ENCODE results near the gene MYBPC2.

Gene MYBPC2

DNA sequence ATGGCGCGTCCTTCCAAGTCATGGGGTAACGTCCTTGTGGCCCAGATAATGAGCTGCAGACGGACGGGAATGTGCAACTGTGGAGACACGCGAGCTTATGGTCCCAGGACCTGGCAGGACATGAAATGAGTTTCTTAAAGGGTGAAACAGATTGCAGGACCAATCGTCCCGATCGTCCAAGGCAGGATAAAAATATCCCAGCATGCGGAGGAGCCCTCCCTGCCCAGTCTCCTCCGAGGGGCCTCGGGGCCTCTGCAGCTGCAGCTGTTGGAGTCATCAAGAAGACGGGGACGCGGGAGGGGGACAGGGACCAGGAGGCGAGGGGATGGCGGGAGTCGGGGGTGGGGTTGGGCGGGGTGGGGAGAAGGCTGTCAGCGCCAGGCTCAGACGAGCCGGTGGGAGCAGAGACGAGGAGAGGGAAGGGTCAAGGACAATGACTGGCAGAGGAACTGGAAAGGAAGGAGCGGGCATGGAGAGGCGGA, 58.3 kb downstream of the MYBPC2 start:
- Mint-ChIP-seq H3K4me3 (peak overlapping the region in 1 of 2 donors; percentile 26), H3K9me3 (no peaks in the 10 kb centered on the region), H3K36me3 (ENCODE audit: insufficient read depth) (peaks cover 15% of the 10 kb centered on the region), H3K4me1 (ENCODE audit: low read depth in 2 of 2) (peaks cover 17 to 36% of the 10 kb centered on the region in 2 donors), H3K27me3 (no peaks in the 10 kb centered on the region), H3K27ac (peak overlapping the region in 1 of 2 donors; percentile 80)
- no peak for DNase-seq
- ATAC-seq (replicated peaks) = no peak

DNA sequence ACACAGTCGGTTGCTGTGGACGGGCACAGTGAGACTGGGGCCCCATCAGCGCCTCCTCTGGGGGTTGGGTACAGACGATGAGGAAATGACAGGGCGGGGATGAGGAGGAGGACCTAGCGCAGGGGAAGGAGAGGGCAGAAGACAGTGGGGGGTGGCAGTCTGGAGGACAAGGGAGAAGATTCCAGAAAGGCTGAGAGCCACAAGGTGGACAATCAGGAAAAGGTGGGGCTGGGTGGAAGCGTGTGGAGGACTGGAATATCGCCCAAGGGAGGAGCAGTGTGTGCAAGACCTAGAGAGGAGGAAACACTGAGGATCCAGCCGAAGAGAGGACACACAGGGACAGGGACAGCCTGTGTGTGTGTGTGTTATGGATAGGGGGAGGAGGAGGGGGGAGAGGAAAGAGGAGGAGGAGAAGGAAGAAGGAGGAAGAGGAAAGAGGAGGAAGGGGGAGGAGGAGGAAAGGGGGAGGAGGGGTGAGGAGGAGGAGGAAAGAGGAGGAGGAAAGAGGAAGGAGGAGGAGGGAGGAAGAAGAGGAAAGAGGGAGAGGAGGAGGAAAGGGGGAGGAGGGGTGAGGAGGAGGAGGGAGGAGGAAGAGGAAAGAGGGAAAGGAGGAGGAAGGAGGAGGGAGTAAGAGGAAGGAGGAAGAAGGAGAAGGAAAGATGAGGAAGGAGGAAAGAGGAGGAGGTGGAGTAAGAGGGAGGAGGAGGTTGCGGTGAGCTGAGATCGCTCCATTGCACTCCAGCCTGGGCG, 59.8 kb downstream of the MYBPC2 start:
- peaks cover 17 to 36% of the 10 kb centered on the region in 2 donors for H3K4me1 Mint-ChIP-seq (ENCODE audit: low read depth in 2 of 2)
- H3K4me3 Mint-ChIP-seq = peak overlapping the region in 1 of 2 donors; percentile 25
- ATAC-seq (replicated peaks) (peak; percentile 69), DNase-seq (no peak)
- peak overlapping the region; percentile 1 to 80 for H3K27ac Mint-ChIP-seq
- H3K36me3 Mint-ChIP-seq (ENCODE audit: insufficient read depth) = peaks cover 11% of the 10 kb centered on the region
- H3K27me3 Mint-ChIP-seq = no peaks in the 10 kb centered on the region
- H3K9me3 Mint-ChIP-seq = no peaks in the 10 kb centered on the region

DNA sequence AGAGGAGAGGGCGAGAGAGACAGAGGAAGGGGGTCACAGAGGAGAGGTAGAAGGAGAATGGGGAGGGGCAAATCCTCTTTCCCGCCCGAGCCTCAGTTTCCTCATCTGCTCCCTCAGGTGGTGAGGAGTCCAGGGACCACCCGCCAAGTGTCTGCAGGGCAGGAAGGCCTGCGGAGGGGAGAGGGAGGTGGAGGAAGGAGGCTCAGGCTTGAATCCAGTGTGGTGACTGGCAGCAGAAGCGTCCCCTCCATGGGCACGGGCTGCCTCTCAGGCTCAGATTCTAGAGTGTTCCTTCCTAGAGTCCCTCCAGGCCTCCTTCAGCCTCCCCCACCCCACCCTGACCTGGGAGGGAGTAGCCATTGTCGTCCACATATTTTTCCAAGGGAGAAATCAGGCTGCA, 60.5 kb downstream of the MYBPC2 start:
- Mint-ChIP-seq H3K9me3 (no peaks in the 10 kb centered on the region), H3K27me3 (no peaks in the 10 kb centered on the region), H3K4me1 (ENCODE audit: low read depth in 2 of 2) (peaks cover 15 to 35% of the 10 kb centered on the region in 2 donors), H3K36me3 (ENCODE audit: insufficient read depth) (peaks cover 6% of the 10 kb centered on the region), H3K4me3 (no peak overlapping the region), H3K27ac (no peak overlapping the region)
- DNase-seq (no peak), ATAC-seq (replicated peaks) (no peak)

DNA sequence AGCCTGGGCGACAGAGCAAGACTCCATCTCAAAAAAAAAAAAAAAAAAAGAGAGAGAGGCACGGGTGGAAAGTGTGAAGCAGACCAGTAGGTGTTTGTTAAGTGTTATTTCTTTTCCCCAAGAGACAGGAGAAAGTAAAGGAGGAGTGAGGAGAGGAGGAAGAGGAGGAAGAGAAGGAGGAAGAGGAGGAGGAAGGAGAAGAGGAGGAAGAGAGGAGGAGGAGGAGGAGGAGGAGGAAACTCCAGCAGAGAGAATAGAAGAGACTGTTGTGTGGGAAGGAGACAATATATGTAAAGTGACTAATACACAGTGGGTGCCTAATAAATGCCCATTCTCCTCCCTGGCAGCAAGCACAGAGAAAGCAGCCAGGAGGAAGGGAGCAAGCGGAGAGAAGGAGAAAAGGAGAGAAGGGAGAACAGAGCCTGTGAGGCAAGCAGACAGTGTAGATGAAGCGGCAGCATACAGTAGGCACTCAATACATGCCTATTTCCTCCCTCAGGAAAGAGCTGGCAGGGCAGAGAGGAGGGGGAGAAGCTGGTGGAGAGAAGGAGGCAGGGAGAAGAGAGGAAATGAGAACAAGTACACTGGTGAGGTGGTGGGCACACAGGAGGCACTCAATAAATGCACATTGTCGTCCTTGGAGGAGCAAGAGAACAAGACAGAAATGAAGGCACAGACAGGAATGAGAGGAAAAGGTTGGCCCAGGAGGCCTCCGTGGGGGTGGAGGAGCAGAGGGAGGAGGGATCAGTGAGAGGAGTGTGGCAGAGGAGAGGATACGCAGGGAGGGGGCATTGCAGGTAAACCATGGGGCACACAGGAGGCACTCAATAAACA, 61.7 kb downstream of the MYBPC2 start:
- no peak overlapping the region for H3K4me3 Mint-ChIP-seq
- peaks cover 15 to 24% of the 10 kb centered on the region in 2 donors for H3K4me1 Mint-ChIP-seq (ENCODE audit: low read depth in 2 of 2)
- no peaks in the 10 kb centered on the region for H3K9me3 Mint-ChIP-seq
- ATAC-seq (replicated peaks) (no peak), DNase-seq (no peak)
- no peaks in the 10 kb centered on the region for H3K36me3 Mint-ChIP-seq (ENCODE audit: insufficient read depth)
- no peaks in the 10 kb centered on the region for H3K27me3 Mint-ChIP-seq
- peak overlapping the region; percentile 10 to 21 for H3K27ac Mint-ChIP-seq

DNA sequence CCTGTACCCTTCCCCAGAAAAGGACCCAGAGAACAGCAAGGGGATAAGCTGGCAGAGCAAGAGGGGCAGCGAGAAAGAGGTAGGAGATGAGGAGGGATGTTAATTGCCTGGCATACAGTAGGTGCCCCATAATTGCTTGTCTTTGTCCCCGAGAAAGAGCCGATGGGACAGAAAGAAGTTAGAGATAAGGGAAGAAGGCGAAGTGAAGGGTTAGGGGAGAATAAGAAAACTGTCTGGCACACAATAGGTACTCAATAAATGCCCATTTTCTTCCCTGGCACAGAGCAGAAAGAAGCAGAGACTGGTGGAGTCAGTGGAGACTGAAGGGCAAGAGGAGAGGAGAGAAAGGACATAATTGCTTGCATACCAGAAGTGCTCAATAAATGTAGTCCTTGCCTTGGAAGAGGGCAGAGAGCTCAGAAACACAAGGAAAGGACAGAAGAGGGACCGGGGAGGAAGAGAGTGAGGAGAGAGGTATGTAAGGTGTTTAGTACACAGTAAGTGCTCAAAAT, 62.4 kb downstream of the MYBPC2 start:
- Mint-ChIP-seq H3K27ac (peak overlapping the region; percentile 10 to 46), H3K36me3 (ENCODE audit: insufficient read depth) (no peaks in the 10 kb centered on the region), H3K4me1 (ENCODE audit: low read depth in 2 of 2) (peaks cover 15 to 20% of the 10 kb centered on the region in 2 donors), H3K27me3 (no peaks in the 10 kb centered on the region), H3K9me3 (no peaks in the 10 kb centered on the region), H3K4me3 (no peak overlapping the region)
- DNase-seq = no peak
- no peak for ATAC-seq (replicated peaks)

DNA sequence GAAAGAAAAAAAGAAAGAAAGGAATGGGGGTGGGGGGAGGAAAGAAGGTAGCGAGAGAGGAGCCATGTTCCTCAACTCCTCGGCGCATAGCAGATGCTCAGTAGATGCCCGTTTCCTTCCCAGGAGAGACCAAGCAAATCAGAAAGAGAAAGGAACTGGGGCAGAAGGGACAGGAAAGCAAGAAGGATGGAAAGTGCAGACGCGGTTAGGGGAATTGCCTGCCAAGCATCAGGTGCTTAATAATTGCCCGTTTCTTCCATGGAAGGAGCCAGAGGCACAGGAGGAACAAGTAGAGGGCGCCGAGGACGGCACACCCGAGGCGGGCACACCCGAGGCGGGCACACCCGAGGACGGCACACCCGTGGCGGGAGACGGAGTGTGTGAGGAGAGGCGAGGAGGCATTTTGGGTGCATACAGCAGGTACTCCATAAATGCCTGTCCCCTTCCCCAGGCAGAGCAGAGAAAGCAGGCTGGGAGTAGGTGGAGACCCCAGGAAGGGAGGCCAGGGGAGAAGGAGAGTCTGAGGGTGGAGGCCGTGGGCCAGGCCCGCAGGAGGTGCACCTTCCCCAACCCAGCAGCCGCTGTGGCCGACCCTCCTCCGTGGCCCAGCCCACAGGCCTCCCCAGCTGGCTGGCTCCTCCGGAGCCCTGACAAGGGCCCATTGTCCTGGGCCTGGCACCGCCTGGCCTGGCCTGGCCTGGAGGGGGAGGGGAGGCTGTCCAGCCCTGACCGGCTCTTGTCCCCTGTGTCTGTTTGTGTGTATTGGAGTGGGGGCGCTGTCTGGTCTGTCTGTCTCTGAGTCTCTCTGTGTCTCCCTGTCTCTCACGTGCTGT, 63.7 kb downstream of the MYBPC2 start:
- H3K27me3 Mint-ChIP-seq = no peaks in the 10 kb centered on the region
- DNase-seq = no peak
- peak overlapping the region in 1 of 2 donors; percentile 47 for H3K27ac Mint-ChIP-seq
- no peaks in the 10 kb centered on the region for H3K9me3 Mint-ChIP-seq
- H3K4me1 Mint-ChIP-seq (ENCODE audit: low read depth in 2 of 2) = peaks cover 9 to 10% of the 10 kb centered on the region in 2 donors
- H3K4me3 Mint-ChIP-seq = no peak overlapping the region
- no peak for ATAC-seq (replicated peaks)
- no peaks in the 10 kb centered on the region for H3K36me3 Mint-ChIP-seq (ENCODE audit: insufficient read depth)

DNA sequence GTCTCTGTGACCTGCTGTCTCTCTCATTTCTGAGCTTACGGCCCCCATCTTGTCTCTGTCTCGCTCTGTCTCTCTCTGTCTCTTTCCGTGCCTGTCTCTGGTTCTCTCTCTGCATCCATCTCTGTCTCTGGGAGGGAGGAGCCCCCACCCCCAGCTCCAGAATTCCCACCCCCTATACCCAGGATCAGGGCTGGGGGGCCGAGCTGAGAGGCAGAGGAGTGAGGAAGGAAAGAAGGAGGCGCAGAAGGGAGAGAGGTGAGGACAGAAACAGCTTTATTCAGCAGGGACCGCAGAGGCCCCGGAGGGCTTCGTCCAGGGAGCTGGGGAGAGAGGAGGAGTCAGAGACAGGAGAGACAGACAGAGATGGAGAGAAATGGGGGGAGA, 64.3 kb downstream of the MYBPC2 start:
- no peaks in the 10 kb centered on the region for H3K27me3 Mint-ChIP-seq
- no peak overlapping the region for H3K4me3 Mint-ChIP-seq
- ATAC-seq (replicated peaks) (no peak), DNase-seq (no peak)
- no peak overlapping the region for H3K27ac Mint-ChIP-seq
- no peaks in the 10 kb centered on the region for H3K36me3 Mint-ChIP-seq (ENCODE audit: insufficient read depth)
- peaks cover 3 to 4% of the 10 kb centered on the region in 2 donors for H3K4me1 Mint-ChIP-seq (ENCODE audit: low read depth in 2 of 2)
- H3K9me3 Mint-ChIP-seq = no peaks in the 10 kb centered on the region

DNA sequence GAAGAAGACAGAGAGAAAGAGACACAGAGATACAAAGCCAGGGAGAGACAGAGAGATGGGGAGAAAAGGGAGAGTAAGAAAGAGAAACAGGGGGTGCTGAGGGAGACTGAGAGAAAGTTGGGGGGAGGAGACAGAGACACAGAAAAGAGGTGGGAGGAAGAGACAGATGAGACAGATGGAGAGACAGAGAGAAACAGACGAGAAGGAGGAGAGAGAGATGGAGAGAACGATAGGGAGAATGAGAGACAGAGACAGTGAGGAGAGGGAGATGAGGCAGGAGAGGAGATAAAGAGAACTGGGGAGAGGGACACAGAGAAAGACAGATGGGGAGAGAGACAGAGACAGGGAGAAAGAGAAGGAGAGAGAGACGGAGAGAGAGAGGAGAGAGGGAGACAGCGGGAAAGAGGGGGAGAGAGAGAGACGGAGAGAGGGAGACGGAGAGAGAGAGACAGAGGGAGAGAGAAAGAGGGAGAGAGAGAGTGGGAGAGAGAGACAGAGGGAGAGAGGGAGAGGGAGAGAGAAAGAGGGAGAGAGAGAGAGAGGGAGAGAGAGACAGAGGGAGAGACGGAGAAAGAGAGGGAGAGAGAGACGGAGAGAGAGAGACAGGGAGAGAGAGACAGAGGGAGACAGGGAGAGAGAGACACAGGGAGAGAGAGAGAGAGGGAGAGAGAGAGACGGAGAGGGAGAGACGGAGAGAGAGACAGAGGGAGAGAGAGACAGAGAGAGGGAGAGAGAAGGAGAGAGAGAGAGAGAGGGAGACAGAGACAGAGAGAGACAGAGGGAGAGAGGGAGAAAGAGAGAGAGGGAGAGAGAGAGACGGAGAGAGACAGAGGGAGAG, 65.7 kb downstream of the MYBPC2 start:
- ATAC-seq (replicated peaks) (no peak), DNase-seq (no peak)
- no peaks in the 10 kb centered on the region for H3K4me1 Mint-ChIP-seq (ENCODE audit: low read depth in 2 of 2)
- no peak overlapping the region for H3K27ac Mint-ChIP-seq
- H3K36me3 Mint-ChIP-seq (ENCODE audit: insufficient read depth) = no peaks in the 10 kb centered on the region
- H3K4me3 Mint-ChIP-seq = no peak overlapping the region
- no peaks in the 10 kb centered on the region for H3K27me3 Mint-ChIP-seq
- H3K9me3 Mint-ChIP-seq = no peaks in the 10 kb centered on the region

DNA sequence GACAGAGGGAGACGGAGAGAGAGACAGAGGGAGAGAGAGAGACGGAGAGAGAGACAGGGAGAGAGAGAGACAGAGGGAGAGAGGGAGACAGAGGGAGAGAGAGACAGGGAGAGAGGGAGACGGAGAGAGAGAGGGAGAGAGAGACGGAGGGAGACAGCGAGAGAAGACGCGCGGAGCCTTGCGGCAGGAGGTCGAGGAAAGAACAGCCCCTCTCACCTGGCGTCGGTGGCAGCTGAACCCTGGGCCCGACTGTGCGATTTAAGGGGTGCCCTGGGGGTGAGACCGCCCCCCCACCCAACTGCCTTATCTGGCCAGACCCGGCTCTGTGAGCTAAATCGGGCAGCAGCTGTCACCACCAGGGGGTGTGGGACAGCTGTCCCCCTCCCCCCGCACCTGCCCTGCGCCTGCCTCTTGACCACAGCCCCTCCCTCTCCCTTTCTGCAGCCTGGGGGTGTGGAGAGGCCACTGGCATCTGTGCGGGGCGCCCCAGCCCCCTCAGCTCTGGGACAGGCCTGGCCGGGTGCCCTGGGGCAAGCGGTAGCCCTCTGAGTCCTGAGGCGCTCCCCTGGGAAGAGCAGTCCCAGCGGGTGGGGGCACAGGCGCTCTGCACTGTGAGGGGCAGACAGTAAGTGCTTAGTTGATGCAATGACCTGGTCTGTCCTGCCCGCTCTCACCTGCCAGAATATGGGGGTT, 67.5 kb downstream of the MYBPC2 start:
- no peak overlapping the region for H3K27ac Mint-ChIP-seq
- H3K36me3 Mint-ChIP-seq (ENCODE audit: insufficient read depth) = no peaks in the 10 kb centered on the region
- no peaks in the 10 kb centered on the region for H3K9me3 Mint-ChIP-seq
- H3K4me3 Mint-ChIP-seq = no peak overlapping the region
- no peak for ATAC-seq (replicated peaks)
- H3K27me3 Mint-ChIP-seq = no peaks in the 10 kb centered on the region
- H3K4me1 Mint-ChIP-seq (ENCODE audit: low read depth in 2 of 2) = no peaks in the 10 kb centered on the region
- DNase-seq = no peak

DNA sequence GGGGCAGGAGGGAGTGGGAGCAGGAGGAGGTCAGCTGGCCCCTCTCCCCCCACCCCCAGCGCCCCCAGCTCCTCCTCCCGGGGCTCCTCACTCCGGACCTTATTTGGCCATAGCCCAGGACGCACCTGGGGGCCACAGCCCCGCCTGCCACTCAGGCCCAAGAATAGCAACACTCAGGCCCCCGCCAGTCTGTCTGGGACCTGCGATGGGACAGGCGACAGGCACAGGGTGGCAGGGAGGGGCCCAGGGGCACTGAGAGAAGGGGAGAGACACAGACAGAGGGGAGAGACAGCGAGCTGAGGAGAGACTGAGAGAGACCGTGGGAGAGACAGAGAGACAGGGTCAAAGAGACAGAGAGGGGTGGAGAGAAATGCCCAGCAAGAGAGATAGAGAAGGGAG, 68.1 kb downstream of the MYBPC2 start:
- Mint-ChIP-seq H3K27ac (no peak overlapping the region), H3K4me3 (no peak overlapping the region), H3K4me1 (ENCODE audit: low read depth in 2 of 2) (no peaks in the 10 kb centered on the region), H3K27me3 (no peaks in the 10 kb centered on the region), H3K36me3 (ENCODE audit: insufficient read depth) (no peaks in the 10 kb centered on the region), H3K9me3 (no peaks in the 10 kb centered on the region)
- no peak for DNase-seq
- ATAC-seq (replicated peaks) = no peak

DNA sequence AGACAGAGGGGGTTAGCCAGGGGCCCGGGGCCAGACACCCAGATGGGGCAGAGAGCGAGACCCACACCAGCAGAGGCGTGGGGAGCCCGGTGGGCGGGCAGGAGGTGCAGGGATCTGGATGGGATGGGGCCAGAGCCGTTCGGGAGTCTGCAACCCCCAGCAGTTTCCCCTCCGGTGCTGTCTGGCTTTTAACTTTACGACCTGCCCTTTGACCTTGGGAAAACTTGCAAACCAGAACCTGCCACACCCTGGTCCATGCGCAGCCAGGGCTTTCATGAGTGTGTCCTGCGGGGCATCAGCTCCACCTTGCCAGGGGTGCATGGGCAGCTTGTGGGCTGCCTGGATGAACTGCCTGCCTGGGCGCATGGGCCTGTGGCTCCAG, 68.5 kb downstream of the MYBPC2 start:
- Mint-ChIP-seq H3K27ac (no peak overlapping the region), H3K9me3 (no peaks in the 10 kb centered on the region), H3K27me3 (no peaks in the 10 kb centered on the region), H3K36me3 (ENCODE audit: insufficient read depth) (no peaks in the 10 kb centered on the region), H3K4me1 (ENCODE audit: low read depth in 2 of 2) (no peaks in the 10 kb centered on the region), H3K4me3 (no peak overlapping the region)
- ATAC-seq (replicated peaks) = no peak
- no peak for DNase-seq
